Lower lobe of right lung (tissue), 2 donors: ENCODE measurements around the gene NUMB. TPM values are rescaled to one million over a fixed set of nuclear protein-coding genes. Genes with fewer than 3 reads are reported as not detected.

Experiments used
- ATAC-seq, 2 donors: fragments of 200-7000 bp; cut with Tn5 transposase; one replicate each; pipeline ENCODE4 v1.9.1; 2020 to 2022; ENCODE audit warnings: mild to moderate bottlenecking in 2 of 2, moderate library complexity in 2 of 2
- DNase-seq: peaks from one replicate; pipeline ENCODE4 v3.0.0-alpha.2; 2020
- H3K27ac ChIP-seq: fragments of 200-600 bp; one replicate; pipeline ENCODE4 v1.8.0; 2022
- H3K27me3 ChIP-seq: fragments of 200-600 bp; one replicate; pipeline ENCODE4 v1.8.0; 2022; ENCODE audit warnings: low read depth
- H3K36me3 ChIP-seq: fragments of 200-600 bp; one replicate; pipeline ENCODE4 v1.8.0; 2022; ENCODE audit warnings: mild to moderate bottlenecking
- H3K4me1 ChIP-seq: fragments of 200-600 bp; one replicate; pipeline ENCODE4 v1.8.0; 2022
- H3K4me3 ChIP-seq: fragments of 200-600 bp; one replicate; pipeline ENCODE4 v1.8.0; 2022; ENCODE audit warnings: mild to moderate bottlenecking
- H3K9me3 ChIP-seq: fragments of 200-600 bp; one replicate; pipeline ENCODE4 v1.8.0; 2022
- intact Hi-C: fragments of 100-400 bp; cut with DNase I; formaldehyde crosslinking; loops from one replicate; pipeline ENCODE4 v1.11.0; 2022
- total RNA-seq: library from RNA; stranded (reverse); fragmentation: NEBNext Ultra II Directional; extraction: Animal tissue kit (Norgen Biotek cat#: 25700); gene quantifications from one replicate; pipeline ENCODE4 v1.2.1, GENCODE V29; 2021
- TF ChIP-seq, protein P1 (sequence below): fragments of 200-600 bp; IDR thresholded peaks from one replicate; pipeline ENCODE4 v1.8.0; 2022; ENCODE audit warnings: antibody characterized with exemption, mild to moderate bottlenecking
- donor health status: DM: no; HTN: yes; CAD: no; lungs with severe emphysema.

The NUMB gene
- total RNA-seq, 1 donor from 2014 or later: 126 TPM

- Histone ChIP-seq H3K4me1 (peaks cover 5% of the 10 kb centered on the region), H3K4me3 (no peak overlapping the region), H3K27ac (no peak overlapping the region), H3K36me3 (no peaks in the 10 kb centered on the region), H3K27me3 (no peaks in the 10 kb centered on the region), H3K9me3 (no peaks in the 10 kb centered on the region)
- TF ChIP-seq, protein P1, sequence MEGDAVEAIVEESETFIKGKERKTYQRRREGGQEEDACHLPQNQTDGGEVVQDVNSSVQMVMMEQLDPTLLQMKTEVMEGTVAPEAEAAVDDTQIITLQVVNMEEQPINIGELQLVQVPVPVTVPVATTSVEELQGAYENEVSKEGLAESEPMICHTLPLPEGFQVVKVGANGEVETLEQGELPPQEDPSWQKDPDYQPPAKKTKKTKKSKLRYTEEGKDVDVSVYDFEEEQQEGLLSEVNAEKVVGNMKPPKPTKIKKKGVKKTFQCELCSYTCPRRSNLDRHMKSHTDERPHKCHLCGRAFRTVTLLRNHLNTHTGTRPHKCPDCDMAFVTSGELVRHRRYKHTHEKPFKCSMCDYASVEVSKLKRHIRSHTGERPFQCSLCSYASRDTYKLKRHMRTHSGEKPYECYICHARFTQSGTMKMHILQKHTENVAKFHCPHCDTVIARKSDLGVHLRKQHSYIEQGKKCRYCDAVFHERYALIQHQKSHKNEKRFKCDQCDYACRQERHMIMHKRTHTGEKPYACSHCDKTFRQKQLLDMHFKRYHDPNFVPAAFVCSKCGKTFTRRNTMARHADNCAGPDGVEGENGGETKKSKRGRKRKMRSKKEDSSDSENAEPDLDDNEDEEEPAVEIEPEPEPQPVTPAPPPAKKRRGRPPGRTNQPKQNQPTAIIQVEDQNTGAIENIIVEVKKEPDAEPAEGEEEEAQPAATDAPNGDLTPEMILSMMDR: no peak
- no peak for ATAC-seq
- intact Hi-C loops: no loop called here
- DNase-seq: no peak
Measured at GRCh38 chr14:73443758-73444157, 14.6 kb downstream of the NUMB start.

DNA sequence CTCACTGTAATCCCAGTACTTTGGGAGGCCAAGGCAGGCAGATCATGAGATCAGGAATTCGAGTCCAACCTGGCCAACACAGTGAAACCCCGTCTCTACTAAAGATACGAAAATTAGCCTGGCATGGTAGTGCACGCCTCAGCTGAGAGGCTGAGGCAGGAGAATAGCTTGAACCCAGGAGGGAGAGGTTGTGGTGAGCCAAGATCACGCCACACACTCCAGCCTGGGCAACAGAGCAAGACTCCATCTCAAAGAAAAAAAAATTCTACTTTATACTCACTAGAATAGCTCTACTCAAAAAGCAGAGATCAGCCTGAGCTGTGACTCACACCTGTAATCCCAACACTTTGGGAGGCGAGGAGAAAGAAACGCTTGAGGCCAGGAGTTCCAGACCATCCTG is 17.1 kb downstream of the NUMB start:
- intact Hi-C loops: no loop called here
- no peaks in the 10 kb centered on the region for H3K27me3 ChIP-seq
- no peaks in the 10 kb centered on the region for H3K9me3 ChIP-seq
- H3K36me3 ChIP-seq: no peaks in the 10 kb centered on the region
- no peak overlapping the region for H3K27ac ChIP-seq
- no peak for ATAC-seq
- peaks cover 5% of the 10 kb centered on the region for H3K4me1 ChIP-seq
- no peak overlapping the region for H3K4me3 ChIP-seq
- TF ChIP-seq, protein P1: no peak
- DNase-seq: no peak

DNA sequence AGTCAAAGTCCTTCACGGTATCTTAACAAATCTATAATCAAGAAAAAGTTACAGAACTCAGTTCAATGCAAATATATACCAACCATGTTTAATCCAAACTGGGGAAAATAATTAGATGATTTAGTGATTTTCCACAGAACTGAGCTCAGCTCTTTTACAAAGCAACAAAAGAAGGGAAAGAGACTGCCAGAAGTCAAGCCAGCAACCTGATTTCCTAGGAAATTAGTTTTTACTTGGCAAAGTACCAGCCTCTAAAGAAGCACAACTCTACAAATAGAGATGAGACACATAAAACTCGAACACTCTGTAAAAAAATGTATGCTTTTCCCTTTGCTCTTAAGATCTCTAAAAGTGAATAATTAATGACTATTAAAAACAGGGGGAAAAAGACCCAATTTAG is 19.4 kb downstream of the NUMB start:
- Histone ChIP-seq H3K4me1 (peaks cover 5% of the 10 kb centered on the region), H3K36me3 (no peaks in the 10 kb centered on the region), H3K27me3 (no peaks in the 10 kb centered on the region), H3K4me3 (no peak overlapping the region), H3K27ac (no peak overlapping the region), H3K9me3 (no peaks in the 10 kb centered on the region)
- DNase-seq (no peak), ATAC-seq (no peak)
- intact Hi-C loops: no loop called here
- TF ChIP-seq, protein P1: no peak

DNA sequence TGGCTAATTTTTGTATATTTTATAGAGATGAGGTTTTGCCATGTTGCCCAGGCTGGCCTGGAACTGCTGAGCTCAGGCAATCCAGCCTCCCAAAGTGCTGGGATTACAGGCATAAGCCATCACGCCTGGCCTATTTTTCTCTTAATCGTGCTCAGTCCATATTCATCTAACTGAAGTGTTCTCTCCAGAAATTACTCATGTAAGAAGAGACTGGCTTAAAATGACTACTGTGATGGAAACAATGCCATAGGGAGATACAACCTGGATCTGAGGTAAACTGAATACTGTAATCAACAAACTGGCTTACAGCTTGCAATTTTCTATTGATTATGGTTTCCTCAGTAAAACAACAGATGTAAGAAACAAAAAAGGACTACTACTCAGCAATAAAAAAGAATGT is 21.1 kb downstream of the NUMB start:
- TF ChIP-seq, protein P1: no peak

GRCh38 chr14:73432124-73432523 is 26.2 kb downstream of the NUMB start:
- TF ChIP-seq, protein P1: no peak
- DNase-seq (no peak), ATAC-seq (no peak)
- intact Hi-C loops: no loop called here
- Histone ChIP-seq H3K36me3 (no peaks in the 10 kb centered on the region), H3K9me3 (no peaks in the 10 kb centered on the region), H3K4me1 (peaks cover 24% of the 10 kb centered on the region), H3K27ac (no peak overlapping the region), H3K4me3 (no peak overlapping the region), H3K27me3 (no peaks in the 10 kb centered on the region)

More for the DNA sequence above, 21.1 kb downstream of the NUMB start:
- Histone ChIP-seq H3K4me3 (no peak overlapping the region), H3K9me3 (no peaks in the 10 kb centered on the region), H3K27ac (no peak overlapping the region), H3K4me1 (peaks cover 5% of the 10 kb centered on the region), H3K36me3 (no peaks in the 10 kb centered on the region), H3K27me3 (no peaks in the 10 kb centered on the region)
- intact Hi-C loops: no loop called here
- DNase-seq: no peak
- ATAC-seq: no peak

GRCh38 chr14:73428353-73428824 is 30.0 kb downstream of the NUMB start:
- Histone ChIP-seq H3K4me3 (no peak overlapping the region), H3K36me3 (no peaks in the 10 kb centered on the region), H3K9me3 (no peaks in the 10 kb centered on the region), H3K4me1 (peaks cover 57% of the 10 kb centered on the region), H3K27ac (peak overlapping the region; percentile 54), H3K27me3 (no peaks in the 10 kb centered on the region)
- ATAC-seq (peak; percentile 91 to 94), DNase-seq (no peak)
- TF ChIP-seq, protein P1: no peak
- intact Hi-C loops: no loop called here
